D721Med (cell line): ENCODE measurements around the gene ADIRF.
"Not testable (repeated sequence)": the region's sequence is repeated elsewhere in the genome, so short reads cannot be mapped to it uniquely, and the experiment has no call there.

Source experiments
- DNase-seq: peaks from one replicate; pipeline ENCODE4 v3.0.0; 2011; ENCODE audit warnings: low spot score; ENCODE audit not compliant: insufficient read length
- FAIRE-seq: peaks from 2 replicates; lab custom pipeline; 2011; peaks lifted over from hg19 to GRCh38; lab: Jason Lieb, UNC
- TF ChIP-seq, protein P1 (sequence below): IDR thresholded peaks from 2 replicates; pipeline ENCODE4 v1.5.1; 2012; ENCODE audit warnings: mild to moderate bottlenecking, control low read depth; ENCODE audit not compliant: insufficient read depth; ENCODE audit errors: missing control alignments

Gene ADIRF

DNA sequence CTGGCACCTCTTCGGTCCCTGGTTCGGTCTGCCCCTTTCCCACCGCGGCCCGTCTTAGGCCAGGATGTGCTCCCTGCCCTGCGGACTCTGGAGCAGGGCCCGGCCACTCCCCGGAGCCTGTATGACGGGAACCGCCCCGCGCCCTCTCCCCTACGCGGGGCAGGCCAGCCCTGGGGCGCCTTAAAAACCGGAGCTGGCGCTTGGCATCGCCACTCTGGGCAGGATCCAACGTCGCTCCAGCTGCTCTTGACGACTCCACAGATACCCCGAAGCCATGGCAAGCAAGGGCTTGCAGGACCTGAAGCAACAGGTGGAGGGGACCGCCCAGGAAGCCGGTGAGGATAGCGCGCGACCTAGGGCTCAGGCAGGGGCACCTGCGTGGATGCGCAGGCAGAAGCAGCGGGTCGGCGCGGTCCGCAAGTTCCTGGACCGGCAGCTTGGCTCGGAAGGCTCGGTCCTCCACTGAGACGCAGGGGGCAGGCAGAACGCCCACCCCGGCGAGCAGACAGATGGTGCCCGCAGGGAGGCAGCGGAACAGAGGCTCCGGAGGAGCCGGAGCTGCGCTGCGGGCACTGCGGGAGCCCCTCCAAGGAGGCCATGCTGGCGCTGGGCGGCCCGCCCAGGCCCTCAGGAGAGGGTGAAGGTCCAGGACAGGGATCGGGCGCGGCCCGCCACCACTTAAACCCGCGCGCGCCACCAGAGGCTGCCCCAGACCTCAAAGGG is at the start of gene ADIRF:
Gene ADIRF (plus strand): TSS at position 212 of the 723 bp plus-strand sequence. CDS start 63 bp downstream, at position 275.
- TF ChIP-seq, protein P1, sequence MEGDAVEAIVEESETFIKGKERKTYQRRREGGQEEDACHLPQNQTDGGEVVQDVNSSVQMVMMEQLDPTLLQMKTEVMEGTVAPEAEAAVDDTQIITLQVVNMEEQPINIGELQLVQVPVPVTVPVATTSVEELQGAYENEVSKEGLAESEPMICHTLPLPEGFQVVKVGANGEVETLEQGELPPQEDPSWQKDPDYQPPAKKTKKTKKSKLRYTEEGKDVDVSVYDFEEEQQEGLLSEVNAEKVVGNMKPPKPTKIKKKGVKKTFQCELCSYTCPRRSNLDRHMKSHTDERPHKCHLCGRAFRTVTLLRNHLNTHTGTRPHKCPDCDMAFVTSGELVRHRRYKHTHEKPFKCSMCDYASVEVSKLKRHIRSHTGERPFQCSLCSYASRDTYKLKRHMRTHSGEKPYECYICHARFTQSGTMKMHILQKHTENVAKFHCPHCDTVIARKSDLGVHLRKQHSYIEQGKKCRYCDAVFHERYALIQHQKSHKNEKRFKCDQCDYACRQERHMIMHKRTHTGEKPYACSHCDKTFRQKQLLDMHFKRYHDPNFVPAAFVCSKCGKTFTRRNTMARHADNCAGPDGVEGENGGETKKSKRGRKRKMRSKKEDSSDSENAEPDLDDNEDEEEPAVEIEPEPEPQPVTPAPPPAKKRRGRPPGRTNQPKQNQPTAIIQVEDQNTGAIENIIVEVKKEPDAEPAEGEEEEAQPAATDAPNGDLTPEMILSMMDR: no peak
- FAIRE-seq (no peak), DNase-seq (no peak)

DNA sequence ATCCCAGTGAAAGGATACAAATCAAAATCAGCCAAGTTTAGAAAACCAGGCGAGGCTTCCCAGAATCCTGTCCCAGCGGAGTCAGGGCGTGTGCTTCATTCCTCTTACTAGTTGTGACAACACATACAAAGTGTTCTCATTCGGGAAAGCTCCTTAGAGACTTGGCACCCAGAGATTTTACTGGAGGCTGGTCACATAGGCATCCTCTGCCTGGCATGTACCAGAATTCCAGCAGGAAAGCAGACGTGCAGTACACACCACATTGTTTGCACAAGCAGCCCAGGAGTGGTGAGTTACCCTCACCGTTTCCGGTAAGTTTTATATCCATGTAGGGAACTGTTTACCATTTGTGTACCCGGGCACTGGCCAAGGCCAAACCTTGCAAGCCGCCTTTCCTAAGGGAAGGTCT is 45.7 kb upstream of the ADIRF start:
- no peak for DNase-seq
- no peak for FAIRE-seq

DNA sequence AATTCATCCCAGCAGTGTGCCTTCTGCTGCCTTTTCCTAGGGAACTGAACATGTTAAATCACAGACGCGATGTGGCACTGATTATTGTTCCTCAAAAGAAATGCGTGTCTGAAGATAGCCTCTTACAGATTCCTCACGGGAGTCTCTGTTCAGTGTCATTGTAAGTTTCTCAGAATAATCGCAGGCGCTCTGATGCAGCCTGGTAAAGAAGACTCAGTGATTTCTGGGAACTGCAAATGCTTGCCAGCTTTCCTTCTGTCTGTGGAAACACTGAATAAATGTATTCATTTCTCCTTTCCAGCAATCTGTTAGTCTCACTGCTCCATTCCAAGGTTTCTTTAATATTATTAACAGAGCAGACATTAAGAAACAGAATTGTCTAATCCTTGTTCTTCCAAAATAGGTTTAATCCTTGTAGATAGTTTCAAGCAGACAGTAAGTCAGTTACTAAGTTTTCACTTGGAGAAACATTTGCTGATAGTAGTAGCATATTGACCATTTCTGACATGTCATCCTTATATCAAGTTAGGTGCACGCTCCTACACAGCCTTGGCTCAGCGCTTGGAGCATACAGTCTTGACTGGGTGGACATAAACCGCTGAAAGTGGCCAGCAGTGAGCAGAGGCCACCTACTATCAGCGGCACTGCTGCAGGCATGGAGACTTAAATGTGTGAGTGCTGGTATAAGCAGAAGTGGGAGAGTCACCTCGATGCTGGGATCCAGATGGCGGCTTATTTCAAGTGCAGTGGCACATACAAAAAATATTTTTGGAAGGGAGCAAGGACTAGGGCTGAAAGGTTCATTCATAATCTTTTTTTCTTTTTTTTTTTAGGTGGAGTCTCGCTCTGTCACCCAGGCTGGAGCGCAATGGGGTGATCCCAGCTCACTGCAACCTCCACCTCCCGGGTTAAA is 38.6 kb upstream of the ADIRF start:
- FAIRE-seq: no peak
- DNase-seq: no peak
- TF ChIP-seq, protein P1: no peak

More for the DNA sequence above, 45.7 kb upstream of the ADIRF start:
- TF ChIP-seq, protein P1: no peak

DNA sequence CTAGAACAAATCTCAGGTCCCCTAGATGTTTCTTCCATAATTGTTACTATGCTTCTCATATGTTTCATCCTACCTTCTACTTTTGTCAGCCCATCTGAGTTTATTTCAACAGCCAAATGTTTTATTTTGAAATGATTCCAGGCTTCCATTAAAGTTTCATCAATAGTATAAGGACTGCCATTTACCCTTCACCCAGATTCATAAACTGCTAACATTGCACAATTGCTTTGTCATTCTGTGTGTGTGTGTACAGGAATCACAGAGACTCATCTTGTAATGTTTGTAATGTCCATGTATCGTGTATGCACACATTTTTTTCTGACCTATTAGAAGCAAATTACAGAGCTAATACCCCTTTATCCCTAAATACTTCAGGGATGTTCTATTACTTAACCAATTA is 36.4 kb upstream of the ADIRF start:
- DNase-seq: no peak
- peak; percentile 21 for FAIRE-seq
- TF ChIP-seq, protein P1: no peak

DNA sequence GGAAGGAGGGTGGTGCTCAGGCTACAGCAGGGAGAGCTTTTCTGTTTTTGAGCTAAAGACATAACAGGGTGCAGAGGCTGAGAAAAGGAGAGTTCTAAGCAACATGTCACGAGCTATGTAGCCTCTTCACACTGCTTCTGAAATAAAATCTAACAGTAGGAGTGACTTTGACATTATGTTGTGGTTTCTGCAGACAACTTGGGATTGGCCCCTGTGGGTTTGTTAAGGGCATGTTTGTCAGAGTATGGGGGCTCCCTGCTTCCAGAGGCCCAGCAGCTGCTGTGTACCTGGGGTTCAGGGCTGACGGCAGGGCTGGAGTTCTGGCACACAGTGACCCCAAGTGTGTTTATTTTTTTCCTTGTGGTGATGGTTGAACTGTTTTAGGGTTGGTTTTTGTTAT is 35.6 kb upstream of the ADIRF start:
- TF ChIP-seq, protein P1: no peak
- FAIRE-seq: no peak

DNA sequence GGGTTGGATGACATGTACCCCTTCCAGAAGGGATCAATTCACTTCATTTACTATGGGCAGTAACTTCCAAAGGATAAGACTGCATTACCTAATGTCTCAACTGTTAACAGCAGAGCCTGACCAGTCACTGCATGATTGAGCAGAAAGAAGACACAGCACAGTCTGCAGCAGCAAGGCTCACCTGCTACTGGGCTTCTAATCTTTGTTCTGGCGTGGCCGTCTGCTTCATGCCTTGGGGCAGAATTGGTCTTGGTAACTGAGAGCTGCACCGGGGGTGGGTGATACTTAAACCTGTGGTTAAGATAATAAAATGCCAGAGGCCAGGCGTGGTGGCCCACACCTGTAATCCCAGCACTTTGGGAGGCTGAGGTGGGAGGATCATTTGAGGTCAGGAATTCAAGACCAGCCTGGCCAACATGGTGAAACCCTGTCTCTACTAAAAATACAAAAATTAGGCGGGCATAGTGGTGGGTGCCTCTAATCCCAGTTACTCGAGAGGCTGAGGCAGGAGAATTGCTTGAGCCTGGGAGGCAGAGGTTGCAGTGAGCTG is 34.0 kb upstream of the ADIRF start:
- not testable (repeated sequence) for DNase-seq, FAIRE-seq

More for the DNA sequence above, 35.6 kb upstream of the ADIRF start:
- DNase-seq: no peak
